Endodermal cell (in vitro differentiated cells): ENCODE results near the gene DHRS2. TPM values are rescaled to one million over a fixed set of nuclear protein-coding genes. Genes with fewer than 3 reads are reported as not detected.

Experiments
- DNase-seq: peaks from one replicate; pipeline ENCODE4 v3.0.0-alpha.2; 2017
- H3K27ac ChIP-seq: 2 replicates; pipeline ENCODE4 v1.5.1; 2013; ENCODE audit warnings: mild to moderate bottlenecking, low read depth, low read length, moderate library complexity
- H3K27me3 ChIP-seq: 2 replicates; pipeline ENCODE4 v1.6.1; 2013; ENCODE audit warnings: mild to moderate bottlenecking, low read length, moderate library complexity; ENCODE audit not compliant: insufficient read depth, control insufficient read depth, poor library complexity, severe bottlenecking
- H3K36me3 ChIP-seq: 2 replicates; pipeline ENCODE4 v1.7.0; 2013; ENCODE audit warnings: mild to moderate bottlenecking, low read length, moderate library complexity; ENCODE audit not compliant: control insufficient read depth, insufficient read depth
- H3K4me1 ChIP-seq: one replicate; pipeline ENCODE4 v1.7.0; 2013; ENCODE audit warnings: low read length; ENCODE audit not compliant: control insufficient read depth, insufficient read depth
- H3K4me3 ChIP-seq: 2 replicates; pipeline ENCODE4 v1.5.1; 2013; ENCODE audit warnings: mild to moderate bottlenecking, low read length, moderate library complexity
- H3K9ac ChIP-seq: 2 replicates; pipeline ENCODE4 v1.6.1; 2013; ENCODE audit warnings: mild to moderate bottlenecking, low read length, moderate library complexity; ENCODE audit not compliant: poor library complexity, severe bottlenecking; ENCODE audit errors: extremely low read depth
- H3K9me3 ChIP-seq: 2 replicates; pipeline ENCODE4 v1.6.1; 2013; ENCODE audit warnings: mild to moderate bottlenecking, low read length, moderate library complexity; ENCODE audit not compliant: control insufficient read depth
- H3K27ac Mint-ChIP-seq: 2 replicates; pipeline ENCODE4 v1.8.0; 2020; ENCODE audit warnings: mixed read lengths
- H3K27me3 Mint-ChIP-seq: 2 replicates; pipeline ENCODE4 v1.8.0; 2021; ENCODE audit warnings: mild to moderate bottlenecking, mixed read lengths; ENCODE audit not compliant: insufficient read depth
- H3K36me3 Mint-ChIP-seq: 2 replicates; pipeline ENCODE4 v1.8.0; 2020; ENCODE audit warnings: low read depth, mixed read lengths
- H3K4me1 Mint-ChIP-seq: 2 replicates; pipeline ENCODE4 v1.8.0; 2020; ENCODE audit warnings: mixed read lengths
- H3K4me3 Mint-ChIP-seq: 2 replicates; pipeline ENCODE4 v1.8.0; 2020; ENCODE audit warnings: mild to moderate bottlenecking, moderate library complexity, mixed read lengths
- H3K9me3 Mint-ChIP-seq: 2 replicates; pipeline ENCODE4 v1.8.0; 2020; ENCODE audit warnings: mild to moderate bottlenecking, mixed read lengths
- CTCF ChIP-seq: fragments of 200-600 bp; sonication (generic); conservative IDR thresholded peaks from 2 replicates; pipeline ENCODE4 v1.5.0; 2021; ENCODE audit warnings: antibody characterized with exemption, mild to moderate bottlenecking
- WGBS, 2 experiments: methylation state at CpG; one replicate each; pipeline versions ENCODE4 v1.1.5 to v1.1.7; 2013; ENCODE audit warnings: missing lambda C conversion rate in 2 of 2, mixed read lengths in 1 of 2; ENCODE audit not compliant: insufficient coverage in 1 of 2, insufficient read length in 1 of 2; 5-methylcytosine and 5-hydroxymethylcytosine counted together
- total RNA-seq, 2 donors: library from RNA; stranded (reverse); fragmentation: NEBNext Ultra II Directional in 1 of 2; extraction: Animal tissue kit (Norgen Biotek cat#: 25700) in 1 of 2; gene quantifications; 2 replicates in 1 of 2; 3 replicates in 1 of 2; pipeline ENCODE4 v1.2.1, GENCODE V29; 2021

The DHRS2 gene
- total RNA-seq, 2 donors from 2014 or later, result 0.66 to 1.2 TPM

- no peaks in the 10 kb centered on the region for H3K27me3 ChIP-seq
- WGBS, 2 experiments, result 100% methylated on average over 1 of the region's 1 CpG; no CpG with 5 or more reads in 1 of the 2 experiments
- DNase-seq, result no peak
- no peak for TF ChIP-seq CTCF
- H3K27ac ChIP-seq, result no peak overlapping the region
- Mint-ChIP-seq H3K4me1 (peaks cover 27% of the 10 kb centered on the region), H3K4me3 (no peak overlapping the region), H3K27me3 (no peaks in the 10 kb centered on the region), H3K27ac (no peak overlapping the region), H3K9me3 (peaks cover 16% of the 10 kb centered on the region), H3K36me3 (no peaks in the 10 kb centered on the region)
- no peak overlapping the region for H3K4me3 ChIP-seq
- H3K9me3 ChIP-seq, result peaks cover 10% of the 10 kb centered on the region
- no peaks in the 10 kb centered on the region for H3K36me3 ChIP-seq
- H3K4me1 ChIP-seq, result peaks cover 10% of the 10 kb centered on the region
- H3K9ac ChIP-seq, result no peak overlapping the region
Observed at GRCh38 chr14:23612802-23613201, 23.4 kb upstream of the DHRS2 start.

DNA sequence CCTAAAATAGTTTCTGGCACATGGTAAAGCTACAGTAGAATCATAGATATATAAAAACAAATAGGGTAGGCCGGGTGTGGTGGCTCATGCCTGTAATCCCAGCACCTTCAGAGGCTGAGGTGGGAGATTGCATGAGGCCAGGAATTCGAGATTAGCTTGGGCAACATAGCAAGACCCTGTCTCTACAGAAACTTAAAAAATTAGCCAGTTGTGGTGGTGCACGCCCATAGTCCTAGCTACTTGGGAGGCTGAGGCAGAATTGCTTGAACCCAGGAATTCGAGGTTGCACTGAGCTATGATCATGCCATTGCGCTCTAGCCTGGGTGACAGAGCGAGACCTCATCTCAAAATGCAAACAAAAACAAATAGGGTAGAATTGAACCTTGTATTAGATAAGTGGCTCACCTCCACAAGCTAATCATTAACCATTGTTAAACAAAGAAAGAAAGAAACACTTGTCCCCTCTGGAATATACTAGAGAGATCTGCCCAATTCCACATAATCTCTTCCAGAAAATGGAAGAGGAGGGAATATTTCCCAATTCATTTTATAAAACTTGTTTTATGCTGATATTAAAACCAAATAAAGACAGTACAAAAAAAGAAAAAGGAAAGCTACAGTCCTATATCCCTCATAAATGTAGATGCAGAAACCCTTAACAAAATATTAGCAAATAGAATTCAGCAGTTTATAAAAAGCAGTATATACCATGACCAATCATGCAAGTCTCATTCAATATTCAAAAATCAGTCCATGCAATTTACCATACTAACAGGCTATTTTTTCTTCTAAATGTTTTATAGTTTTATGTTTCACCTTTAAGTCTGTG is 22.7 kb upstream of the DHRS2 start:
- DNase-seq, result no peak
- Mint-ChIP-seq H3K4me1 (peaks cover 27% of the 10 kb centered on the region), H3K27me3 (no peaks in the 10 kb centered on the region), H3K36me3 (no peaks in the 10 kb centered on the region), H3K9me3 (peaks cover 14% of the 10 kb centered on the region), H3K4me3 (no peak overlapping the region), H3K27ac (peak overlapping the region; percentile 0)
- no peak overlapping the region for H3K9ac ChIP-seq
- no peak overlapping the region for H3K27ac ChIP-seq
- peaks cover 10% of the 10 kb centered on the region for H3K4me1 ChIP-seq
- no peaks in the 10 kb centered on the region for H3K36me3 ChIP-seq
- no peak for TF ChIP-seq CTCF
- WGBS, 2 experiments, result 75 to 85% methylated on average over 3 to 6 of the region's 6 CpGs
- H3K4me3 ChIP-seq, result peak overlapping the region; percentile 37
- H3K9me3 ChIP-seq, result peaks cover 10% of the 10 kb centered on the region
- no peaks in the 10 kb centered on the region for H3K27me3 ChIP-seq

DNA sequence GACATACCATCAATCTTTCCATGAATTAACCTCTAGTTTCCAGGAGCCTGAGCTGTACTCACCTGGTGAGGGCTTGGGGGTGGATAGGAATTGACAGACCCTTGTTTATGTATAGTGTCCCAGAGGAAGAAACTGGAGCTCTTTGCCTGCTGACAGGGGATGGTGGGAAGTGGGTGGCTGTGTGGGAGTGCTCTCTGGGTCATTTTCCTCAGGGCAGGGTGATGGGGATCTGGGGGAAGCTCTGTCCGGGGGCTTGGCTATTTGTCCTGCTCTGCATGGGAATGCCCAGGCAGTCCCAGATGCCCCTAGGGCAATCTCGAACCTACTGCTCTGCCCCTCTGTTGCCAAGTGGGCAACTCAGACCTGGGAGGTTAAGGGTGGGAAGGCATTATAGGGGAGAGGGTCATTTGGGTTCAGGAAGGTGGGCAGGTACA is 21.8 kb upstream of the DHRS2 start:
- no peaks in the 10 kb centered on the region for H3K36me3 ChIP-seq
- Mint-ChIP-seq H3K9me3 (peaks cover 6% of the 10 kb centered on the region), H3K27me3 (no peaks in the 10 kb centered on the region), H3K4me3 (no peak overlapping the region), H3K36me3 (no peaks in the 10 kb centered on the region), H3K27ac (no peak overlapping the region), H3K4me1 (peaks cover 27% of the 10 kb centered on the region)
- WGBS, 2 experiments, result 81 to 100% methylated on average over 1 to 2 of the region's 2 CpGs
- peaks cover 18% of the 10 kb centered on the region for H3K9me3 ChIP-seq
- peaks cover 13% of the 10 kb centered on the region for H3K4me1 ChIP-seq
- H3K27ac ChIP-seq, result no peak overlapping the region
- H3K27me3 ChIP-seq, result no peaks in the 10 kb centered on the region
- H3K4me3 ChIP-seq, result no peak overlapping the region
- no peak for TF ChIP-seq CTCF
- H3K9ac ChIP-seq, result no peak overlapping the region
- no peak for DNase-seq
